Measurements from ENCODE around the gene C16orf54. TPM values are rescaled to one million over a fixed set of nuclear protein-coding genes. Genes with fewer than 3 reads are reported as not detected.
A peak's percentile ranks its signal among the peaks of the same experiment; 100 is the strongest.
"Not testable (repeated sequence)": the region's sequence is repeated elsewhere in the genome, so short reads cannot be mapped to it uniquely, and the experiment has no call there.

C16orf54 gene, protein sequence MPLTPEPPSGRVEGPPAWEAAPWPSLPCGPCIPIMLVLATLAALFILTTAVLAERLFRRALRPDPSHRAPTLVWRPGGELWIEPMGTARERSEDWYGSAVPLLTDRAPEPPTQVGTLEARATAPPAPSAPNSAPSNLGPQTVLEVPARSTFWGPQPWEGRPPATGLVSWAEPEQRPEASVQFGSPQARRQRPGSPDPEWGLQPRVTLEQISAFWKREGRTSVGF
- 21.3 and 24.6 TPM in 2 replicates for total RNA-seq

DNA sequence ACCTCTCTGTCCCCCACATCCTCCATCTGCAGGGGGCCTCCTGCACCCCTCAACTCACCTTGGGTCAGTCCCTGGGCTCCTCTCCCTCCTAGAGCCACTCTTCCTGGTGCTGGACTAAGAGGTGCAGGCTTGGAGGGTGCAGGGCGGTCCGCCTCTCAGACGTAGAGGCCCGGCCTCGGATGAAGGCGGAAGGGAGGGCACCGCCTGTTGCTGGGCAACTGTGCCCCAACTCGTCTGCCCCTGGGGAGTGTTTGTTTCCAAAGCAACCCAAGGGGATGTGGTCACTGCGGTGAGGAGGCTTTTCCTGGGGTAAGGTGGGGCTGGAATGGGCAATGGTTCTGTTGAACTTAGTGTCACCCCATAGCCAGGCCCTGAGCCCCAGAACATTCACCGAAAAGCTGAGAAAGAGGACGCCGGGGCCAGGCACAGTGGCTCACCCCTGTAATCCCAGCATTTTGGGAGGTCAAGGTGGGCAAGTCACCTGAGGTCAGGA, at the start of gene C16orf54:
TSS of gene C16orf54 (minus strand) at position 138 of the 493 bp plus-strand sequence. CDS start 1,039 bp downstream, outside the sequence.
- Mint-ChIP-seq H3K9me3 (no peaks in the 10 kb centered on the region), H3K36me3 (ENCODE audit: low read depth) (peaks cover 19% of the 10 kb centered on the region), H3K27ac (peak within 1 kb of the TSS; percentile 97), H3K27me3 (ENCODE audit: insufficient read depth) (no peaks in the 10 kb centered on the region), H3K4me1 (ENCODE audit: low read depth) (peaks cover 49% of the 10 kb centered on the region), H3K4me3 (peak within 1 kb of the TSS; percentile 97)
- intact Hi-C loops (cut with micrococcal nuclease) = loop anchor here (1.0 to 5.0 kb wide), 6 partner anchors 8 to 81 kb away; partner anchors contain the start of genes KIF22 and MAZ
- DNase-seq (ENCODE audit: low spot score) = peak; percentile 89

DNA sequence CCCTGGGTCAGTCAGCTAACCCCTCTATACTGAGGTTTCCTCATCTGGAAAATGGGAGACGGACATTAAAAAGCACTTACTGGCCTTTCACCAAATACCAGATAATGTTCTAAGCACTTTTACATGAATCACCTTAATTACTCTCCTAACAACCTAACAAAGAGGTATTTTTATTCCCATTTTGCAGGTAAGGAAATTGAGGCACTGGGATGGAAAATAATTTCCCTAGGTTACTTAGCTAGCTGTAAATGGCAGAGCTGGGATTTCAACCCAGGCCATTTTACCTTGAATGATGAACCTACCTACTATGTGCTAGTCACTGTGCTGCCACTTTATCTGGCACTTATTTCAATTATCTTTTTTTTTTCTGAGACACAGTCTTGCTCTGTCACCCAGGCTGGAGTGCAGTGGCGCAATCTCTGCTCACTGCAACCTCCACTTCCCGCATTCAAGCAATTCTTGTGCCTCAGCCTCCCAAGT, 48.5 kb upstream of the C16orf54 start:
- no peaks in the 10 kb centered on the region for H3K27me3 Mint-ChIP-seq (ENCODE audit: insufficient read depth)
- H3K36me3 Mint-ChIP-seq (ENCODE audit: low read depth) = peaks cover 49% of the 10 kb centered on the region
- no peak overlapping the region for H3K4me3 Mint-ChIP-seq
- intact Hi-C loops (cut with micrococcal nuclease) = loop anchor here (5.0 kb wide), 1 partner anchor 972 kb away; the partner anchor contains the start of gene ATXN2L
- DNase-seq (ENCODE audit: low spot score) = no peak
- peaks cover 41% of the 10 kb centered on the region for H3K4me1 Mint-ChIP-seq (ENCODE audit: low read depth)
- H3K27ac Mint-ChIP-seq = peak overlapping the region; percentile 13
- H3K9me3 Mint-ChIP-seq = no peaks in the 10 kb centered on the region

DNA sequence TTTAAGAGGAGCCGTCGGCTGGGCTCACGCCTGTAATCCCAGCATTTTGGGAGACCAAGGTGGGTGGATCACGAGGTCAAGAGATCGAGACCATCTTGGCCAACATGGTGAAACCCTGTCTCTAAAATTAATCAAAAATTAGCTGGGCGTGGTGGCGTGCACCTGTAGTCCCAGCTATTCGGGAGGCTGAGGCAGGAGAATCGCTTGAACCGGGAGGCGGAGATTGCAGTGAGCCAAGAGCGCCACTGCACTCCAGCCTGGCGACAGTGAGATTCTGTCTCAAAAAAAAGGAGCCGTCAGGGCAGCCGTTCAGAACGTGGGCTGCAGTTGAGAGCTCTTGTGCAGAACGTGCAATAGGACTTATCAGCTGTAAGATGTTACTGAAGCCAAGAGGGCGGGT, 47.4 kb upstream of the C16orf54 start:
- Mint-ChIP-seq H3K4me3 (peak overlapping the region; percentile 99), H3K4me1 (ENCODE audit: low read depth) (peaks cover 41% of the 10 kb centered on the region), H3K36me3 (ENCODE audit: low read depth) (peaks cover 38% of the 10 kb centered on the region), H3K27ac (peak overlapping the region; percentile 49)
- not testable (repeated sequence) for DNase-seq (ENCODE audit: low spot score); H3K9me3 Mint-ChIP-seq; H3K27me3 Mint-ChIP-seq (ENCODE audit: insufficient read depth)
- intact Hi-C loops (cut with micrococcal nuclease) = loop anchor here (5.0 kb wide), 1 partner anchor 971 kb away; the partner anchor contains the start of gene ATXN2L

DNA sequence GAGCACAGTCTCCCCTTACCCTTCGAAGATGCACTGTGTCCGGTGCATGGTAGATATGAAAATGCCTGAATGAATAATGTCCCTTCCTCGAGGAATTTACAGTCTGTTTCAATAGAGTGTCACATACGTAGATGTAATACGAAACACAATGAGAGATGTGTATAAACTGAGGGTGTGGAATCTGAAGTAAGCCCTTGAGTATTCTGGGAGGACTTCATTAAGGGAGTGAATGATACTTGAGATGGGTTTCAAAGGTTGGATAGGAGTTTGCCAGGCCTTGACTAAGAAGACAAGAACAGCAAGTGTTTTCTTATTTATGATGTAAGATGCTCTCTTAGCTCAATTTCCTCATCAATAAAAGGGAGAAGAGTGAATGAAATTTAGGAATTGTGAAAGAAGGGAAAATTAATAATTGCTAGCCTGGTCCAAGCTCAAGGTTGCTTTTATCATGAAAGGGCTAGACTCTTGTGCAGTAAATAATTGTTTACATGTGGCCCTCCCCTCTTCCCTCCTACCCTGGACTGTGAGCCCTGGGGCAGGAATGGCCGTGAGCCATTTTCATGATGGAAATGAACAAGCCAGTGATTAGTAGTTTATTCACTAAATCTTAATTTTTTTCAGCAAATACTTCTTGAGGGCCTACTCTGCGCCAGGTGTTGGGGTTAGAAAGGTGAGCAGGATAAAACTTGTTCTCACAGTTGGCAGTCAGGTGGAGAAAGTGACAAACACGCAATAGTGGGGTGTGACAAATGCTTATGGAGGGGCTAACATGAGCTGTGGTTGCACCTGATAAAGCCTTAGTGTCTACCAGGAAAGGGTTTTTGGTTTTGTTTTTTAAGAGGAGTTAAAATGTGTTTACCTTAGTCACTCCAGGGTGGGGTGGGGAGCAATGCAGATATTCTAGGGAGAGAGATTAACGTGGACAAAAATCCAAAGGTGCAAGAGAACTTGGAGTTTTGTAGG, 46.3 kb upstream of the C16orf54 start:
- H3K27me3 Mint-ChIP-seq (ENCODE audit: insufficient read depth) = no peaks in the 10 kb centered on the region
- DNase-seq (ENCODE audit: low spot score) = no peak
- peaks cover 30% of the 10 kb centered on the region for H3K36me3 Mint-ChIP-seq (ENCODE audit: low read depth)
- peak overlapping the region; percentile 99 for H3K4me3 Mint-ChIP-seq
- no peaks in the 10 kb centered on the region for H3K9me3 Mint-ChIP-seq
- peak overlapping the region; percentile 97 for H3K27ac Mint-ChIP-seq
- intact Hi-C loops (cut with micrococcal nuclease) = loop anchor here (2.0 to 5.0 kb wide), 3 partner anchors 53 to 970 kb away; partner anchors contain the start of gene ATXN2L
- peaks cover 41% of the 10 kb centered on the region for H3K4me1 Mint-ChIP-seq (ENCODE audit: low read depth)

DNA sequence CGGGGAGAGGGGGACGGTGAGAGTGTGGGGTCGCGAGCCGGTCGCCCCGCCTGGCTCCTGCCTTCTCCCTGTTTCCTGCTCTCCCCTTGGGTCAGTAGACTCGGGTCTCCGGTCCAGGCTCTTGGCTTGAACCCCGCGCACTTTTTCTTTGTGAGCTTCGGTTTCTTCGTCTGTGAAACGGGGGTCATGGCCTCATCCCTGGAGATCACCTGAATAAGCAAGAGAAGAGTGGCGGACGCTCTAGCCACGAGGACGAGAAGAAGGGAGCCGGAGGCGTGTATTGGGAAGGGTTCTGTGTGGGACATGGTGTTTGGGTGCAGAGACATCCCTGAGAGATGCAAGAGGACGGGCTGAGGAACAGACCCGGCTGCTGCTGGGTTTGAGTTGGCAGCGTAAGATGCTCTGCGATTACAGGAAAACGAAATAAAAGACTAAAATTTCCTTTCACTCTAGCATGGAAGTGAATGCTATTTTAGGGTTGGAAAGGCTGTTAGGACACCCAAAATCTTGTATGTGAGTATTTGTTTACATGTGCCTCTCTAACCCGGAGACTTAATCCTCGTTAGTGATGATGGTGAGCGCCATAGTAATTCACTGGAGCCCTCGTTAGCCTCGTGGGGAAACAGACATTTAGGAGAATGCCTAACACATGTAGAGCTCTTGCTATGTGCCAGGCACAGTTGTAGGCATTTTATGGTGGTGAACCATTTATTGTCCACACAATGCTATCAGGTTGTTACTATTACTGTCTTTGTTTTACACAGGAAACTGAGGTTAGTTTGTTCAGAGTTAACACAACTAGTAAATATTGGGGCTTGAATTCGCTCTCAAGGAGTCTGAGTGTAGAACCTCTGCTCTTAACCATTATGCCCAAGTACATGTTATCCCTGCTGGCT, 45.4 kb upstream of the C16orf54 start:
- H3K36me3 Mint-ChIP-seq (ENCODE audit: low read depth) = peaks cover 24% of the 10 kb centered on the region

DNA sequence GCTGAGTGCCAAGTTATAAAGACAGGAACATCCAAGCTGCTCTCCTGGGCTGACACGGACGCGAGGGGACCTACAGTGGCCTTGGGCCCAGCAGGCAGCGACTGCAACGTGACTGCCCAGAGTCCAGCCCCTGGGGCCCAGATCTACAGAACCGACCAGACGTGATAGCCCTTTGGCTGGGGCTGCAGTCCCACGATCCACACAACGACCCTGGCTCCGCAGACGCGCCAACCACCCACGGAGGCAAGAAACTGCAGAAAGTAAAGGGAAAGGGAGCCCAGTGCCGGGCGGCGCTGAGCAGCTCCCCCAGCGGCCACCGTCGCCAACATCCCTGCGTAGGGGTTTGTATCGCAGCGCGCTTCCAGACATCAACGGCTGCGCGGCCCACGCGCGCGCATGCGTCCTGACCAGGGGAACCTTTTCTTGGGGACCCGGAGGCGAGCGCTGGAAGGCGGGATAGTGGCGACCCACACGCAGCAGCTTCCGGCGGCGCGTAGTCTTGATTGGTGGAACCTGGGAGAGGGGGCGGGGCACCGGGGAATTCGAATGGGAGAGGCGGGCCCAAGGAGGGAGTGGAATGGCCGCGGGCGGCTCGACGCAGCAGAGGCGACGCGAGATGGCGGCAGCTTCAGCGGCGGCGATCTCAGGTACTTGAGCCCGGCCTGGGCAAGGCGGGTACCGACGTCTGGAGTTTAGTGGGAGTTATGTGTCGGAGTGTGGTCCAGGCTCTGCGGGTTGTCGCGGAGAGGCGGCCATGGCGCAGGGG, 44.6 kb upstream of the C16orf54 start, which contains the start of gene KIF22:
TSS of gene KIF22 (plus strand) at position 569 of the 766 bp plus-strand sequence. CDS start at position 578, 9 bp downstream.
- peaks cover 23% of the 10 kb centered on the region for H3K36me3 Mint-ChIP-seq (ENCODE audit: low read depth)
- H3K4me1 Mint-ChIP-seq (ENCODE audit: low read depth) = peaks cover 45% of the 10 kb centered on the region
- intact Hi-C loops (cut with micrococcal nuclease) = loop anchor here (1.0 to 5.0 kb wide), 10 partner anchors 15 to 968 kb away; partner anchors contain the start of genes ATXN2L, CDIPT, INO80E and KCTD13
- H3K27me3 Mint-ChIP-seq (ENCODE audit: insufficient read depth) = no peaks in the 10 kb centered on the region
- H3K9me3 Mint-ChIP-seq = no peaks in the 10 kb centered on the region
- H3K4me3 Mint-ChIP-seq = peak within 1 kb of the TSS; percentile 99
- H3K27ac Mint-ChIP-seq = peak within 1 kb of the TSS; percentile 97
- DNase-seq (ENCODE audit: low spot score) = peak; percentile 100

More for the DNA sequence above, 45.4 kb upstream of the C16orf54 start:
- no peaks in the 10 kb centered on the region for H3K9me3 Mint-ChIP-seq
- H3K4me1 Mint-ChIP-seq (ENCODE audit: low read depth) = peaks cover 41% of the 10 kb centered on the region
- intact Hi-C loops (cut with micrococcal nuclease) = loop anchor here (1.0 to 5.0 kb wide), 10 partner anchors 14 to 969 kb away; partner anchors contain the start of genes ATXN2L, CDIPT, INO80E and KCTD13
- H3K4me3 Mint-ChIP-seq = peak overlapping the region; percentile 99
- H3K27ac Mint-ChIP-seq = peak overlapping the region; percentile 97
- H3K27me3 Mint-ChIP-seq (ENCODE audit: insufficient read depth) = no peaks in the 10 kb centered on the region
- no peak for DNase-seq (ENCODE audit: low spot score)

DNA sequence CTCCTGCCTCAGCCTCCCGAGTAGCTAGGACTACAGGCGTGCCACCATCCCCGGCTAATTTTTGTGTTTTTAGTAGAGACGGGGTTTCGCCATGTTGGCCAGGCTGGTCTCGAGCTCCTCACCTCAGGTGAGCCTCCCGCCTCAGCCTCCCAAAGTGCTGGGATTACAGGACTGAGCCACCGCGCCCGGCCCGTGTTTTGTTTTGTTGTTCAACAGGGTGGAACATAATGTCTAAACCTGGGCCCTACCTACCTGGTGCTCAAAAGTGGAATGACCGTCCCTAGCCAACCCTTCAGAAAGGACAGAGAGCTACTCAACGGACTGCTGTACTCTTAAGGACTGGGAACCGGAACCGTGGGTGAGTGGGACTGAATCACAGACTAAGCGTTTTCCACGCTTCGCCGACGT, 44.0 kb upstream of the C16orf54 start:
- DNase-seq (ENCODE audit: low spot score) = no peak
- peak overlapping the region; percentile 99 for H3K4me3 Mint-ChIP-seq
- no peaks in the 10 kb centered on the region for H3K9me3 Mint-ChIP-seq
- peak overlapping the region; percentile 97 for H3K27ac Mint-ChIP-seq
- peaks cover 46% of the 10 kb centered on the region for H3K4me1 Mint-ChIP-seq (ENCODE audit: low read depth)
- H3K27me3 Mint-ChIP-seq (ENCODE audit: insufficient read depth) = no peaks in the 10 kb centered on the region
- peaks cover 21% of the 10 kb centered on the region for H3K36me3 Mint-ChIP-seq (ENCODE audit: low read depth)
- intact Hi-C loops (cut with micrococcal nuclease) = loop anchor here (1.0 to 5.0 kb wide), 10 partner anchors 16 to 967 kb away; partner anchors contain the start of genes ATXN2L, CDIPT, INO80E and KCTD13

DNA sequence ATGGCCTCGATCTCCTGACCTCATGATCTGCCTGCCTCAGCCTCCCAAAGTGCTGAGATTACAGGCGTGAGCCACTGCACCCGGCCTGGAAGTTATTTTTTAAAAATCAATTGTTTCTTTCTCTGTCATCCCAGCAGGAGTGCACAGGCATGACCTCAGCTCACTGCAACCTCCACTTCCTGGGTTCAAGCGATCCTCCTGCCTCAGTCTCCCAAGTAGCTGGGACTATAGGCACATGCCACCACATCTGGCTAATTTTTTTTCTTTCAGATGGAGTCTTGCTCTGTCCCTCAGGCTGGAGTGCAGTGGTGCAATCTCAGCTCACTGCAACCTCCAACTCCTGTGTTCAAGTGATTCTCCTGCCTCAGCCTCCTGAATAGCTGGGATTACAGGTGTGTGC, 41.4 kb upstream of the C16orf54 start:
- DNase-seq (ENCODE audit: low spot score); H3K36me3 Mint-ChIP-seq (ENCODE audit: low read depth); H3K27ac Mint-ChIP-seq; H3K27me3 Mint-ChIP-seq (ENCODE audit: insufficient read depth); H3K9me3 Mint-ChIP-seq; H3K4me3 Mint-ChIP-seq; intact Hi-C loops (cut with micrococcal nuclease): not testable (repeated sequence)
- peaks cover 36% of the 10 kb centered on the region for H3K4me1 Mint-ChIP-seq (ENCODE audit: low read depth)

DNA sequence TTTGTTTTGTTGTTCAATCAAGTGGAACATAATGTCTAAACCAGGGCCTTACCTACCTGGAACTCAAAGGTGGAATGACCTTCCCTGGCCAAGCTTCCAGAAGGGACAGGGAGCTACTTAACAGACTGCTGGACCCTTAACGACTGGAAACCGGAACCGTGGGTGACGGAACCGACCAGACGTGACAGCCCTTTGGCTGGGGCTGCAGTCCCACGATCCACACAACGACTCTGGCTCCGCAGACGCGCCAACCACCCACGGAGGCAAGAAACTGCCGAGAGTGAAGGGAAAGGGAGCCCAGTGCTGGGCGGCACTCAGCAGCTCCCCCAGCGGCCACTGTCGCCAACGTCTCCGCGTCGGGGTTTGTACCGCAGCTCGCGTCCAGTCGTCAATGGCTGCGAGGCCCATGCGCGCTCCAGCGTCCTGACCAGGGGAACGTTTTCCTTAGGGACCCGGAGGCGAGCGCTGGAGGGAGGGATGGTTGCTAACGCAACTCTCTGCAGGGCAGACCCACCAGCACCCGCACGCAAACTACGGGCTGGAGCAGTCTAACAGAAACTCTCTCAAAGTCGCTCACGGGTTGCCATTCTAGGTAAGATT, 39.2 kb upstream of the C16orf54 start:
- intact Hi-C loops (cut with micrococcal nuclease) = loop anchor here (1.0 to 2.0 kb wide), 2 partner anchors 40 to 53 kb away; partner anchors contain the start of gene C16orf54
- H3K27ac Mint-ChIP-seq = no peak overlapping the region

DNA sequence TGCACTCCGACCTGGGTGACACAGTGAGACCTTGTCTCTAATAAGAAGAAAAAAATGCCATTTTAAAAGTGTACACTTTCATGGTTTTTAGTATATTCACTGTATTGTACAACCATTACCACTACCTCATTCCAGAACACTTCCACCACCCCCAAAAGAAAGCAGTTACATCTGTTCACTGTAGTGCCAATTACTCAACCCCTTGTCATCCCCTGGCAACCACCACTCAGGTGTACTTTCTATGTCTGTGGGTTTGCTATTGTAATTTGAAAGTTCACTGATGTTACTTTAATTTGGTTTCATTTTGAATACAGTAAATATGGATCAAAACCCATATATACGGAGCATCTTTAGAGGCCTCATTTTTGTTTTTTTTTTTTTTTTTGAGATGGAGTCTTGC, 38.4 kb upstream of the C16orf54 start:
- intact Hi-C loops (cut with micrococcal nuclease) = loop anchor here (2.0 kb wide), 1 partner anchor 39 kb away; the partner anchor contains the start of gene C16orf54
- H3K36me3 Mint-ChIP-seq (ENCODE audit: low read depth) = peaks cover 1% of the 10 kb centered on the region
- peaks cover 5% of the 10 kb centered on the region for H3K27me3 Mint-ChIP-seq (ENCODE audit: insufficient read depth)
- H3K4me1 Mint-ChIP-seq (ENCODE audit: low read depth) = peaks cover 21% of the 10 kb centered on the region
- H3K27ac Mint-ChIP-seq = peak overlapping the region; percentile 16
- DNase-seq (ENCODE audit: low spot score) = no peak
- no peak overlapping the region for H3K4me3 Mint-ChIP-seq
- H3K9me3 Mint-ChIP-seq = no peaks in the 10 kb centered on the region

More for the DNA sequence above, 39.2 kb upstream of the C16orf54 start:
- DNase-seq (ENCODE audit: low spot score) = peak; percentile 69
- Mint-ChIP-seq H3K4me1 (ENCODE audit: low read depth) (peaks cover 24% of the 10 kb centered on the region), H3K4me3 (peak overlapping the region; percentile 28), H3K27me3 (ENCODE audit: insufficient read depth) (peaks cover 5% of the 10 kb centered on the region), H3K9me3 (no peaks in the 10 kb centered on the region), H3K36me3 (ENCODE audit: low read depth) (peaks cover 1% of the 10 kb centered on the region)

Data from activated T-helper 1 cell treated with anti-CD3 and anti-CD28 coated beads, Interleukin-12 subunit alpha, Interleukin-12 subunit beta, Interleukin-2, Interleukin-4 antibody, amounts not matched to agents 30 ng/mL and 10 ng/mL and 1 ng/mL, durations not matched to agents 14 hours and 24 hours and 36 hours (primary cell).